Upper lobe of left lung (tissue), 6 donors: ENCODE measurements around the gene RGCC. TPM values are rescaled to one million over a fixed set of nuclear protein-coding genes. Genes with fewer than 3 reads are reported as not detected.

ENCODE experiments used
- ATAC-seq, 2 donors: fragments of 200-7000 bp; cut with Tn5 transposase; one replicate each; pipeline ENCODE4 v1.9.1; 2022; ENCODE audit warnings: mild to moderate bottlenecking in 2 of 2, moderate library complexity in 2 of 2; ENCODE audit not compliant: low FRiP score in 2 of 2
- DNase-seq, 2 donors: peaks; one replicate each; pipeline ENCODE4 v3.0.0-alpha.2; 2019 to 2020
- H3K27ac ChIP-seq, 4 donors: fragments of 200-600 bp; sonication (generic); one replicate each; pipeline ENCODE4 v1.5.1; 2016 to 2019
- H3K27me3 ChIP-seq, 4 donors: fragments of 200-600 bp; sonication (generic); one replicate each; pipeline ENCODE4 v1.5.1; 2017 to 2019
- H3K36me3 ChIP-seq, 4 donors: fragments of 200-600 bp; sonication (generic); one replicate each; pipeline ENCODE4 v1.5.1; 2016 to 2019
- H3K4me1 ChIP-seq, 4 donors: fragments of 200-600 bp; sonication (generic); one replicate each; pipeline ENCODE4 v1.5.1; 2018 to 2019
- H3K4me3 ChIP-seq, 4 donors: fragments of 200-600 bp; sonication (generic); one replicate each; pipeline ENCODE4 v1.5.1; 2017 to 2019; ENCODE audit warnings: mild to moderate bottlenecking in 2 of 4, moderate library complexity in 1 of 4
- H3K9me3 ChIP-seq, 4 donors: fragments of 200-600 bp; sonication (generic); one replicate each; pipeline ENCODE4 v1.5.1; 2018 to 2019
- CTCF ChIP-seq, 6 experiments: fragments of 450-650 bp in 4 of 6; fragments of 200-600 bp in 2 of 6; sonication (generic) in 2 of 6; IDR thresholded peaks; one replicate each; pipeline ENCODE4 v1.5.1; 2016 to 2019; ENCODE audit warnings: antibody characterized with exemption in 6 of 6
- EP300 ChIP-seq, 4 donors: sonication (generic); formaldehyde crosslinking; IDR thresholded peaks; one replicate each; pipeline ENCODE4 v1.5.1; 2017; ENCODE audit warnings: antibody characterized with exemption in 4 of 4, control low read depth in 2 of 4
- POLR2A ChIP-seq, 4 donors: fragments of 450-650 bp; IDR thresholded peaks; one replicate each; pipeline ENCODE4 v1.5.1; 2016 to 2017; ENCODE audit warnings: antibody characterized with exemption in 4 of 4, mild to moderate bottlenecking in 2 of 4
- POLR2AphosphoS5 ChIP-seq, 2 donors: sonication (generic); formaldehyde crosslinking; IDR thresholded peaks; one replicate each; pipeline ENCODE4 v1.5.1; 2017; ENCODE audit warnings: antibody characterized with exemption in 2 of 2
- WGBS, 2 donors: methylation state at CpG; one replicate each; pipeline ENCODE4 v1.1.5; 2017 to 2018; 5-methylcytosine and 5-hydroxymethylcytosine counted together
- total RNA-seq, 6 donors: library from RNA; depleted of rRNA in 4 of 6; stranded (reverse); fragments of >200 nt in 4 of 6; gene quantifications; one replicate each; pipeline versions ENCODE4 v1.1.0 to v1.2.1, GENCODE V29; 2016 to 2021
- donor health status: DM: no; HTN: no; CAD: no; lungs with moderate emphysema.
- donor health status: DM: no; HTN: yes; CAD: no; lungs with severe emphysema.

RGCC gene
- total RNA-seq, 6 donors from 2014 or later = 359 to 1,301 (median 720) TPM

- Histone ChIP-seq H3K27ac (no peak overlapping the region), H3K9me3 (no peaks in the 10 kb centered on the region), H3K36me3 (no peaks in the 10 kb centered on the region), H3K27me3 (no peaks in the 10 kb centered on the region), H3K4me1 (no peaks in the 10 kb centered on the region), H3K4me3 (no peak overlapping the region)
- DNase-seq (no peak), ATAC-seq (no peak)
- WGBS, 2 donors = 91 to 96% methylated on average over 7 of the region's 7 CpGs
- TF ChIP-seq CTCF (IDR thresholded peaks at IDR 0.05) = no peak
- no peak for TF ChIP-seq POLR2A (IDR thresholded peaks at IDR 0.05)
- TF ChIP-seq POLR2AphosphoS5 (IDR thresholded peaks at IDR 0.05) = no peak
- no peak for TF ChIP-seq EP300 (IDR thresholded peaks at IDR 0.05)
These were observed 57.6 kb downstream of the RGCC start for GRCh38 chr13:41514853-41515395.

DNA sequence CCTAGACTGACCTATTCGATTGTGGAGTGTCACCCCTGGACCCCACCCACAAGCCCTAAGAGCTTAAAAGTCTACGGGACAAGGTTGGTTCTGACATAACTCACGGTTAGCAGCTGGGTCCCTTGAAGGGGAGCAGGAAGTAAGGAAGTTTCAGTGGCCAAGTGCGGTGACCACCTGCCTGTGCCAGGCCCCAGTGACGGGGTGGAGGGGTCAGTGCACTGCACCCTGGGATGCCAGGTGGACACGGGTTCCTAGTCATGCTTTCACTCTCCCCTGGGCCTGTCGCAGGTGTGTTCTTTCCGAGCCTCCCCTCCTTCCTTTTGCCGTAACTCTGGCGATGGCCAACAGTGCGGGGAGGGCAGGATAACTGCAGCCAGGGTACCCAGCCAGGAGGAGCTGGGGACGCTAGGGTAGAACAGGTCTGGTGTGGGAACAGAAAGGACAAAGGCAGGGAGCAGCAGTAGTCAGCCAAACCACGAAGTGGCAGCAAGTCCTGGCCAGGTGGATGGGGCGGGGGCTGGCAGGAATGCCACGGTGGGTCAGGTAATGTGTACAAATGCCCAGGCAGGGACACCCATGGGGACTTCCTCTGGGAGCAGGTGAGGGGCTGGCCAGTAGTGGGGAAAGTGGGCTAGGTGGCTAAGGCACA, 58.3 kb downstream of the RGCC start:
- H3K36me3 ChIP-seq = no peaks in the 10 kb centered on the region
- no peaks in the 10 kb centered on the region for H3K27me3 ChIP-seq
- peak in 1 of 2 donors; percentile 43 for DNase-seq
- WGBS, 2 donors = 90 to 93% methylated on average over 14 to 15 of the region's 15 CpGs
- no peak overlapping the region for H3K27ac ChIP-seq
- peak in 1 of 2 donors; percentile 37 for ATAC-seq
- H3K4me1 ChIP-seq = no peaks in the 10 kb centered on the region
- H3K9me3 ChIP-seq = no peaks in the 10 kb centered on the region
- no peak for TF ChIP-seq POLR2AphosphoS5 (IDR thresholded peaks at IDR 0.05)
- no peak for TF ChIP-seq POLR2A (IDR thresholded peaks at IDR 0.05)
- TF ChIP-seq CTCF (IDR thresholded peaks at IDR 0.05) = no peak
- H3K4me3 ChIP-seq = no peak overlapping the region

DNA sequence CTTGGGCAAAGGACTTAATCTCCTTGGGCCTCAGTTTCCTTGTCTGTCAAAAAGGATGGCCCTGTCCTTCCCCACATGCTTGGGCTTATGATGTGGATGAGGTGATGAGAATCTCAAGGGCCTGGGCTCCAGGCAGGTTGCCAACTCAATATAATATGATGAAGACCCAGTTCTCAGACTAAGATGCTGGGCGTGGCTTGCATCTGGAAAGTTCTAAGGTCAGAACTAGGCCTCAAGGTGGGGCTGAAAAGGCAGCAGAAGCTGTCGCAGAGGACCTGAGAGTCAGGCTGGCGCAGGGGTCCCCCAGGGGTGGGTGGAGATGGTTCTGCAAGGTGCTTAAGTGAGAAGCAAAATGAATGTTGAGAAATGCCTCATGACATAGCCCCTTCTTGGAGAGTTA, 58.8 kb downstream of the RGCC start:
- no peak overlapping the region for H3K27ac ChIP-seq
- H3K36me3 ChIP-seq = no peaks in the 10 kb centered on the region
- 93 to 100% methylated on average over 3 of the region's 3 CpGs for WGBS, 2 donors
- H3K4me3 ChIP-seq = no peak overlapping the region
- no peaks in the 10 kb centered on the region for H3K4me1 ChIP-seq
- ATAC-seq = no peak
- H3K9me3 ChIP-seq = no peaks in the 10 kb centered on the region
- no peaks in the 10 kb centered on the region for H3K27me3 ChIP-seq
- TF ChIP-seq EP300 (IDR thresholded peaks at IDR 0.05) (no peak), CTCF (IDR thresholded peaks at IDR 0.05) (no peak), POLR2AphosphoS5 (IDR thresholded peaks at IDR 0.05) (no peak), POLR2A (IDR thresholded peaks at IDR 0.05) (no peak)
- no peak for DNase-seq

DNA sequence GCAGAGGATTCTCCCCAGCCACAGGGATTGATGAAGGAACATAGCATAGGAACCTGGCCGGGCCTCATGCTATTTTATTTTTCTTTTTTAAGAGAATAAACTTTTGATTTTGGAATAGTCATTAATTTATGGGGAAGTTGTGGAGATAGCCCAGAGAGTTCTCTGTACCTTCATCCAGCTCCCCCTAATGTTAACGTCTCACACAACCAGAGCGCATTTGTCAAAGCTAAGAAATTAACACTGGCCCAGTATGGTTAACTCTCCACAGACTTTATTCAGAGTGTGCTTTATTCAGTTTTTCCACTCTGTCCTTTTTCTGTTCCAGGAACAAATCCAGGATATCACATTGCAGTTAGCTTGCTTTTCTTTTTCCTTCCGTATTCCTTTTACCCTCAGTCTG, 59.4 kb downstream of the RGCC start:
- Histone ChIP-seq H3K4me3 (no peak overlapping the region), H3K27me3 (no peaks in the 10 kb centered on the region), H3K36me3 (no peaks in the 10 kb centered on the region), H3K4me1 (no peaks in the 10 kb centered on the region), H3K9me3 (no peaks in the 10 kb centered on the region), H3K27ac (no peak overlapping the region)
- ATAC-seq (no peak), DNase-seq (no peak)
- 89 to 93% methylated on average over 4 of the region's 4 CpGs for WGBS, 2 donors
- TF ChIP-seq POLR2A (IDR thresholded peaks at IDR 0.05) = no peak

- DNase-seq = no peak
- Histone ChIP-seq H3K4me3 (no peak overlapping the region), H3K27ac (no peak overlapping the region), H3K36me3 (no peaks in the 10 kb centered on the region), H3K4me1 (no peaks in the 10 kb centered on the region), H3K27me3 (no peaks in the 10 kb centered on the region), H3K9me3 (no peaks in the 10 kb centered on the region)
- 78 to 82% methylated on average over 7 of the region's 7 CpGs for whole genome bisulfite sequencing, 2 donors
- ATAC-seq = peak in 1 of 2 donors; percentile 54
- no peak for TF ChIP-seq EP300 (IDR thresholded peaks at IDR 0.05)
- no peak for TF ChIP-seq CTCF (IDR thresholded peaks at IDR 0.05)
- no peak for TF ChIP-seq POLR2AphosphoS5 (IDR thresholded peaks at IDR 0.05)
- no peak for TF ChIP-seq POLR2A (IDR thresholded peaks at IDR 0.05)
These were observed 62.8 kb downstream of the RGCC start for GRCh38 chr13:41520016-41520659.

Other genes with a start within 250 kb of the RGCC start
- 10 to 100 TPM in 2 of 6 donors, 1 to 10 TPM in 4; 7.8 to 35.6 (median 9.4) TPM for gene MTRF1, start 194.0 kb upstream of the RGCC start, total RNA-seq
- 10 to 100 TPM; 14.3 to 35.6 (median 18.7) TPM for gene NAA16, start 146.3 kb upstream of the RGCC start, total RNA-seq